SK-N-MC (cell line): Measurements from ENCODE around the gene PRKCSH.

Source experiments
- DNase-seq: peaks from one replicate; pipeline ENCODE4 v3.0.0-alpha.2; 2011; ENCODE audit warnings: low read depth, low spot score
- H3K27ac ChIP-seq: fragments of 200-600 bp; sonication (generic); 2 replicates; pipeline ENCODE4 v1.5.1; 2016; ENCODE audit warnings: mixed run types
- H3K36me3 ChIP-seq: fragments of 200-600 bp; sonication (generic); 2 replicates; pipeline ENCODE4 v1.6.1; 2017; ENCODE audit warnings: antibody characterized with exemption, low read length, mixed read lengths; ENCODE audit not compliant: insufficient read depth
- H3K4me3 ChIP-seq: fragments of 200-600 bp; sonication (generic); 2 replicates; pipeline ENCODE4 v1.5.1; 2016
- H3K9ac ChIP-seq: fragments of 200-600 bp; sonication (generic); 2 replicates; pipeline ENCODE4 v1.8.0; 2017; ENCODE audit warnings: mixed run types, mixed read lengths; ENCODE audit not compliant: insufficient read length
- H3K9me3 ChIP-seq: fragments of 200-600 bp; sonication (generic); 2 replicates; pipeline ENCODE4 v1.6.1; 2017; ENCODE audit warnings: low read depth, mild to moderate bottlenecking, antibody characterized with exemption, low read length, moderate library complexity, mixed read lengths
- EZH2 ChIP-seq: fragments of 200-600 bp; sonication (generic); IDR thresholded peaks from one replicate; pipeline ENCODE4 v1.6.1; 2017; ENCODE audit warnings: antibody characterized with exemption
- FOXP2 ChIP-seq: optimal IDR thresholded peaks from 2 replicates; pipeline ENCODE3; 2011; ENCODE audit warnings: mild to moderate bottlenecking, moderate library complexity; ENCODE audit not compliant: insufficient read depth; ENCODE audit errors: extremely low read length, control extremely low read depth
- POLR2AphosphoS5 ChIP-seq: IDR thresholded peaks from 2 replicates; pipeline ENCODE4 v1.6.1; 2012; ENCODE audit warnings: mild to moderate bottlenecking, low read depth, low read length, borderline replicate concordance

PRKCSH gene

DNA sequence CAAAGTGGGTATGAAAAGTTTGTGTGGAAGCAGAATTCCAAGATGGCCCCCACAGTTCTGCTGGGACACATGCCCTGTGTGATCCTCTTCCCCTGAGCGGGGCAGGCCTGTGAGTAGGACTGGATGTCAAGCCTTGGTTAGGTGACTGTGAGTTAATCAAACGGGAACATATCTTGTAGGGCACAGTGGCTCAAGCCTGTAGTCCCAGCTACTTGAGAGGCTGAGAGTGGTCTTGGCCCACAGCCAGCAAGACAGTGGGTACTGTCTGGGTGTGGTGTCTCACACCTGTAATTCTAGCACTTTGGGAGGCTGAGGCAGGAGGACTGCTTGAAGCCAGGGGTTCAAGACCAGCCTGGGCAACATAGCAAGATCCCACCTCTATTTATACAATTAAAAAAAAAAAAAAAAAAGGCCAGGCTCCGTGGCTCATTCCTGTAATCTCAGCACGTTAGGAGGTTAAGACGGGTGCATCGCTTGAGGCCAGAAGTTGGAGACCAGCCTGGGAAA lies 63.8 kb downstream of the PRKCSH start:
- Histone ChIP-seq H3K4me3 (no peak overlapping the region), H3K27ac (no peak overlapping the region), H3K9ac (no peak overlapping the region), H3K36me3 (no peaks in the 10 kb centered on the region), H3K9me3 (no peaks in the 10 kb centered on the region)
- no peak for TF ChIP-seq EZH2
- TF ChIP-seq FOXP2: no peak
- TF ChIP-seq POLR2AphosphoS5: no peak
- DNase-seq: no peak

DNA sequence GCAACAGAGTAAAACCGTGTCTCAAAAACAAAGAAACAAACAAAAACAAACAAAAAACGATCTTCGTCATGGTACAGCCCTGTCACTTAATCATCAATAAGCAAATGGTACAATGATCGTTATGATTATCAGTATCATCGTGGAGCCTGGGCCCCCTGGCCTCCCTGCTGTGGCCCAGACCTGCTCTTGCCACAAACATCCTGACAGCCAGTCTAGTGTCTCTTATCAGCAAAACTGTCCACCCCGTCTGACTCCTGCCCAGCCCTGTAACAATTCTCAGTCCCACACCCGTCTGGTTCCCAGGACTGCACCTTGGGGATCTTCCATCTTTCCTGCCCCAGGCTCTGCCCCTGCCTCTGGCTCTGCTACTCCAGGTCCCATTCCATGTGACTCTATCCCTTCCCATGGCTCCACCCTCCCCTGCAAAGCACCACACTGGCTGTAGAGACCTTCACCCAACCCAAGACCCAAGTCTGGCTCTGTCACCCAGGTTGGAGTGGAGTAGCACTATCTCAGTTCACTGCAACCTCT lies 64.5 kb downstream of the PRKCSH start:
- no peaks in the 10 kb centered on the region for H3K36me3 ChIP-seq
- H3K9ac ChIP-seq: no peak overlapping the region
- no peaks in the 10 kb centered on the region for H3K9me3 ChIP-seq
- no peak overlapping the region for H3K4me3 ChIP-seq
- H3K27ac ChIP-seq: no peak overlapping the region
- DNase-seq: no peak
- TF ChIP-seq EZH2: no peak
- no peak for TF ChIP-seq FOXP2
- TF ChIP-seq POLR2AphosphoS5: no peak
